ENCODE data around the gene RDH5.

DNA sequence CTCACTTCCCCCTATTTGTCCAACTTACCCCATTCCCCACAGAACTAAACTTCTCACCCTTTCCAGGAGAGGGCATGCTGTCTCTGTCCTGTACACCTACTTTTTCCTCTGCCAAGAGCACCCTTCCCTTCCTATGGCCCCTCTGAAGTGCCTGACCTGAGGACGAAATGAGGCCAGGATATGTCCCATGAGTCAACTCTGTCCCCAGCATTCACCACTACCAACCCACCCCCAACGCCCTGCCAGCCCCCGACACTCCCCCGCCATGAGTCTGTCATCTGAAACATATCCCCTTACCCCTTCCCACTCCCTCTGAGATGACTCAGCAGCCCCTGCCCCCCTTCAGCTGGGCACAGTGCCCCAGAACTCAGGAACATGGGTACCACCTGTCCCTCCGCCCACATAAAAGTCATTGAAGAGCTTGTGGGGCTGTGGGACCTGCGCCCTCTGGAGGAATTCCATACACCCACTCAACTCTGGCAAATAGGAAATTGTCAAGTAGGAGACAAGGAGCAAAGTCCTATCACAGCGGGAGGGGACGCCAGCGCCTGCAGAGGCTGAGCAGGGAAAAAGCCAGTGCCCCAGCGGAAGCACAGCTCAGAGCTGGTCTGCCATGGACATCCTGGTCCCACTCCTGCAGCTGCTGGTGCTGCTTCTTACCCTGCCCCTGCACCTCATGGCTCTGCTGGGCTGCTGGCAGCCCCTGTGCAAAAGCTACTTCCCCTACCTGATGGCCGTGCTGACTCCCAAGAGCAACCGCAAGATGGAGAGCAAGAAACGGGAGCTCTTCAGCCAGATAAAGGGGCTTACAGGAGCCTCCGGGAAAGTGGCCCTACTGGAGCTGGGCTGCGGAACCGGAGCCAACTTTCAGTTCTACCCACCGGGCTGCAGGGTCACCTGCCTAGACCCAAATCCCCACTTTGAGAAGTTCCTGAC, 38.8 kb upstream of the RDH5 start:
- TF ChIP-seq JUND (IDR thresholded peaks at IDR 0.05) (no peak), GATA2 (CRISPR knock-in tag; IDR thresholded peaks at IDR 0.05) (no peak), TAF1 (IDR thresholded peaks at IDR 0.05; ENCODE audit: borderline replicate concordance, low read depth, low read length) (no peak), FOXJ3 (CRISPR knock-in tag; IDR thresholded peaks at IDR 0.05) (no peak), FOSL2 (IDR thresholded peaks at IDR 0.05; ENCODE audit: borderline replicate concordance, low read depth) (0 out of 2 replicates have a peak, but pooled peaks have one; percentile 12), RAD21 (IDR thresholded peaks at IDR 0.05; ENCODE audit: low read length) (no peak)
- TF ChIP-seq, protein P1, sequence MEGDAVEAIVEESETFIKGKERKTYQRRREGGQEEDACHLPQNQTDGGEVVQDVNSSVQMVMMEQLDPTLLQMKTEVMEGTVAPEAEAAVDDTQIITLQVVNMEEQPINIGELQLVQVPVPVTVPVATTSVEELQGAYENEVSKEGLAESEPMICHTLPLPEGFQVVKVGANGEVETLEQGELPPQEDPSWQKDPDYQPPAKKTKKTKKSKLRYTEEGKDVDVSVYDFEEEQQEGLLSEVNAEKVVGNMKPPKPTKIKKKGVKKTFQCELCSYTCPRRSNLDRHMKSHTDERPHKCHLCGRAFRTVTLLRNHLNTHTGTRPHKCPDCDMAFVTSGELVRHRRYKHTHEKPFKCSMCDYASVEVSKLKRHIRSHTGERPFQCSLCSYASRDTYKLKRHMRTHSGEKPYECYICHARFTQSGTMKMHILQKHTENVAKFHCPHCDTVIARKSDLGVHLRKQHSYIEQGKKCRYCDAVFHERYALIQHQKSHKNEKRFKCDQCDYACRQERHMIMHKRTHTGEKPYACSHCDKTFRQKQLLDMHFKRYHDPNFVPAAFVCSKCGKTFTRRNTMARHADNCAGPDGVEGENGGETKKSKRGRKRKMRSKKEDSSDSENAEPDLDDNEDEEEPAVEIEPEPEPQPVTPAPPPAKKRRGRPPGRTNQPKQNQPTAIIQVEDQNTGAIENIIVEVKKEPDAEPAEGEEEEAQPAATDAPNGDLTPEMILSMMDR (IDR thresholded peaks at IDR 0.05): peak; percentile 47
- TF ChIP-seq, protein P2, sequence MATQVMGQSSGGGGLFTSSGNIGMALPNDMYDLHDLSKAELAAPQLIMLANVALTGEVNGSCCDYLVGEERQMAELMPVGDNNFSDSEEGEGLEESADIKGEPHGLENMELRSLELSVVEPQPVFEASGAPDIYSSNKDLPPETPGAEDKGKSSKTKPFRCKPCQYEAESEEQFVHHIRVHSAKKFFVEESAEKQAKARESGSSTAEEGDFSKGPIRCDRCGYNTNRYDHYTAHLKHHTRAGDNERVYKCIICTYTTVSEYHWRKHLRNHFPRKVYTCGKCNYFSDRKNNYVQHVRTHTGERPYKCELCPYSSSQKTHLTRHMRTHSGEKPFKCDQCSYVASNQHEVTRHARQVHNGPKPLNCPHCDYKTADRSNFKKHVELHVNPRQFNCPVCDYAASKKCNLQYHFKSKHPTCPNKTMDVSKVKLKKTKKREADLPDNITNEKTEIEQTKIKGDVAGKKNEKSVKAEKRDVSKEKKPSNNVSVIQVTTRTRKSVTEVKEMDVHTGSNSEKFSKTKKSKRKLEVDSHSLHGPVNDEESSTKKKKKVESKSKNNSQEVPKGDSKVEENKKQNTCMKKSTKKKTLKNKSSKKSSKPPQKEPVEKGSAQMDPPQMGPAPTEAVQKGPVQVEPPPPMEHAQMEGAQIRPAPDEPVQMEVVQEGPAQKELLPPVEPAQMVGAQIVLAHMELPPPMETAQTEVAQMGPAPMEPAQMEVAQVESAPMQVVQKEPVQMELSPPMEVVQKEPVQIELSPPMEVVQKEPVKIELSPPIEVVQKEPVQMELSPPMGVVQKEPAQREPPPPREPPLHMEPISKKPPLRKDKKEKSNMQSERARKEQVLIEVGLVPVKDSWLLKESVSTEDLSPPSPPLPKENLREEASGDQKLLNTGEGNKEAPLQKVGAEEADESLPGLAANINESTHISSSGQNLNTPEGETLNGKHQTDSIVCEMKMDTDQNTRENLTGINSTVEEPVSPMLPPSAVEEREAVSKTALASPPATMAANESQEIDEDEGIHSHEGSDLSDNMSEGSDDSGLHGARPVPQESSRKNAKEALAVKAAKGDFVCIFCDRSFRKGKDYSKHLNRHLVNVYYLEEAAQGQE (IDR thresholded peaks at IDR 0.05; ENCODE audit: low read depth, low read length): no peak
- TF ChIP-seq, protein P3, sequence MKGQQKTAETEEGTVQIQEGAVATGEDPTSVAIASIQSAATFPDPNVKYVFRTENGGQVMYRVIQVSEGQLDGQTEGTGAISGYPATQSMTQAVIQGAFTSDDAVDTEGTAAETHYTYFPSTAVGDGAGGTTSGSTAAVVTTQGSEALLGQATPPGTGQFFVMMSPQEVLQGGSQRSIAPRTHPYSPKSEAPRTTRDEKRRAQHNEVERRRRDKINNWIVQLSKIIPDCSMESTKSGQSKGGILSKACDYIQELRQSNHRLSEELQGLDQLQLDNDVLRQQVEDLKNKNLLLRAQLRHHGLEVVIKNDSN (IDR thresholded peaks at IDR 0.05; ENCODE audit: borderline replicate concordance, low read depth): no peak
